ENCODE measurements around the gene RAB1A. TPM values are rescaled to one million over a fixed set of nuclear protein-coding genes. Genes with fewer than 3 reads are reported as not detected.

Gene RAB1A
- total and polyA plus RNA-seq, 2 of the 13 experiments (the other 11 are each of a cell fraction or from before 2014, with no cell fraction given), result 206 to 226 TPM

DNA sequence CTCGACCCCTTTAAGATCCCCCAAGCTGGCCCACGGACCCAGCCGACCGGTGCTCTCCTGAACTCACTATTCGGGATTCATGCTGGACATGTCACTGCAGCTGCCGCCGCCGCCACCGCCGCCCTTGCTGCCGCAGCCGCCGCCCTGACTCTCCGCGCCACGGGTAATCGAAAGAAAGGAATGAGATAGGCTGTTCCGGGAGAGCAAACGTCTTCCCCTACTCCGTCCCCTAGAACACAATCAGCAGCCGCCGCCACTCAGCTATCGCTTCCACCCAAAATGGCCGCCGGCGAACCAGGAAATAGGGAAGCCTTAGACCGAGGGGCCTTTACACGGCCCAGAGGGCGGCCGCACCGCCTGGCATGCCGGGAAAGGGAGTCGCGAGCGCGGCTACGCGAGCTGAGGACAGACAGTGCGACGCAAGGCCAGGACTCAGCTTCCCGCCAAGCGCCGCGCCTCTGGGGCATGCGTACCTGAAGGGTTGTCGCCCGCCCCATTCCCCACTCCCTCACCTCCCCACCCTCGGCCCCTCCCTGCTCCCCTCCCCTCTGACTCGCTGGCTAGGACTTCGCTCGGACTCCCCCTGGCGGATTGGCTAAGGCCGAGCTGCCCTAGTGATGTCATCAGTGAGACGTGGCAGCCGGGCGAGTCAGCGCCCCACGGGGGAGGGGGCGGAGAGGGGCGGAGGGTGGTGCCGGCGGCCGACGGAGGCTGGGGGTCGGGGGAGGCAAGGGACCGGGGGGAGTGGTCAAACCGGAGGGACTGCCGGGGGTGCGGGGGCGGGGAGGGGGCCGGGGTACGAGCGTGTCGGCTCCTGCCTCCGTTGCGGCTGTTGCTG, at the start of gene RAB1A (continued):
- TF ChIP-seq GZF1 (CRISPR knock-in tag; IDR thresholded peaks at IDR 0.05) (0 out of 2 replicates have a peak, but pooled peaks have one; percentile 5), GATA4 (IDR thresholded peaks at IDR 0.05; ENCODE audit: borderline replicate concordance, low read depth) (peak; percentile 64; the same call in 1 of the 2 replicates), TCF7L2 (IDR thresholded peaks at IDR 0.05; ENCODE audit: low read depth, low read length) (no peak), PHF8 (CRISPR knock-in tag; IDR thresholded peaks at IDR 0.05) (peak; percentile 86), ZNF724P (CRISPR knock-in tag; IDR thresholded peaks at IDR 0.05; ENCODE audit: borderline replicate concordance) (peak; percentile 21; the same call in 1 of the 2 replicates), ZBTB3 (CRISPR knock-in tag; IDR thresholded peaks at IDR 0.05; ENCODE audit: borderline replicate concordance, low read depth) (no peak), ZNF138 (CRISPR knock-in tag; IDR thresholded peaks at IDR 0.05; ENCODE audit: low read depth) (peak; percentile 91), ATM (IDR thresholded peaks at IDR 0.05; ENCODE audit: borderline replicate concordance) (no peak), CEBPB (IDR thresholded peaks at IDR 0.05; ENCODE audit: borderline replicate concordance, low read depth, low read length) (no peak), PHF21A (CRISPR knock-in tag; IDR thresholded peaks at IDR 0.05) (peak; percentile 70; the same call in 1 of the 2 replicates), MYNN (CRISPR knock-in tag; IDR thresholded peaks at IDR 0.05; ENCODE audit: low read depth) (no peak), MED8 (CRISPR knock-in tag; IDR thresholded peaks at IDR 0.05; ENCODE audit: insufficient replicate concordance) (peak; percentile 89), ZNF253 (CRISPR knock-in tag; IDR thresholded peaks at IDR 0.05; ENCODE audit: borderline replicate concordance) (no peak), ZNF670 (CRISPR knock-in tag; IDR thresholded peaks at IDR 0.05; ENCODE audit: borderline replicate concordance) (no peak), FOXJ3 (CRISPR knock-in tag; IDR thresholded peaks at IDR 0.05; ENCODE audit: borderline replicate concordance) (no peak), ZC3H13 (CRISPR knock-in tag; IDR thresholded peaks at IDR 0.05) (peak; percentile 56; the same call in 1 of the 2 replicates)
- TF ChIP-seq, protein P1, sequence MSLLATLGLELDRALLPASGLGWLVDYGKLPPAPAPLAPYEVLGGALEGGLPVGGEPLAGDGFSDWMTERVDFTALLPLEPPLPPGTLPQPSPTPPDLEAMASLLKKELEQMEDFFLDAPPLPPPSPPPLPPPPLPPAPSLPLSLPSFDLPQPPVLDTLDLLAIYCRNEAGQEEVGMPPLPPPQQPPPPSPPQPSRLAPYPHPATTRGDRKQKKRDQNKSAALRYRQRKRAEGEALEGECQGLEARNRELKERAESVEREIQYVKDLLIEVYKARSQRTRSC (CRISPR knock-in tag; IDR thresholded peaks at IDR 0.05; ENCODE audit: low read depth), result no peak
- TF ChIP-seq, protein P2, sequence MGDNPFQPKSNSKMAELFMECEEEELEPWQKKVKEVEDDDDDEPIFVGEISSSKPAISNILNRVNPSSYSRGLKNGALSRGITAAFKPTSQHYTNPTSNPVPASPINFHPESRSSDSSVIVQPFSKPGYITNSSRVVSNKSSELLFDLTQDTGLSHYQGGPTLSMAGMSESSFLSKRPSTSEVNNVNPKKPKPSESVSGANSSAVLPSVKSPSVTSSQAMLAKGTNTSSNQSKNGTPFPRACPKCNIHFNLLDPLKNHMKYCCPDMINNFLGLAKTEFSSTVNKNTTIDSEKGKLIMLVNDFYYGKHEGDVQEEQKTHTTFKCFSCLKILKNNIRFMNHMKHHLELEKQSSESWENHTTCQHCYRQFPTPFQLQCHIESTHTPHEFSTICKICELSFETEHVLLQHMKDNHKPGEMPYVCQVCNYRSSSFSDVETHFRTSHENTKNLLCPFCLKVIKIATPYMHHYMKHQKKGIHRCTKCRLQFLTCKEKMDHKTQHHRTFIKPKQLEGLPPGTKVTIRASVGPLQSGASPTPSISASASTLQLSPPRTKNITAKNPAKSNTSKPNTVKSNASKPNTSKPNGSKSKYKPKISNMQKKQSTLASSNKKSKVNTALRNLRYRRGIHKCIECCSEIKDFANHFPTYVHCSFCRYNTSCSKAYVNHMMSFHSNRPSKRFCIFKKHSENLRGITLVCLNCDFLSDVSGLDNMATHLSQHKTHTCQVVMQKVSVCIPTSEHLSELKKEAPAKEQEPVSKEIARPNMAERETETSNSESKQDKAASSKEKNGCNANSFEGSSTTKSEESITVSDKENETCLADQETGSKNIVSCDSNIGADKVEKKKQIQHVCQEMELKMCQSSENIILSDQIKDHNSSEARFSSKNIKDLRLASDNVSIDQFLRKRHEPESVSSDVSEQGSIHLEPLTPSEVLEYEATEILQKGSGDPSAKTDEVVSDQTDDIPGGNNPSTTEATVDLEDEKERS (CRISPR knock-in tag; IDR thresholded peaks at IDR 0.05), result no peak
- TF ChIP-seq, protein P3, sequence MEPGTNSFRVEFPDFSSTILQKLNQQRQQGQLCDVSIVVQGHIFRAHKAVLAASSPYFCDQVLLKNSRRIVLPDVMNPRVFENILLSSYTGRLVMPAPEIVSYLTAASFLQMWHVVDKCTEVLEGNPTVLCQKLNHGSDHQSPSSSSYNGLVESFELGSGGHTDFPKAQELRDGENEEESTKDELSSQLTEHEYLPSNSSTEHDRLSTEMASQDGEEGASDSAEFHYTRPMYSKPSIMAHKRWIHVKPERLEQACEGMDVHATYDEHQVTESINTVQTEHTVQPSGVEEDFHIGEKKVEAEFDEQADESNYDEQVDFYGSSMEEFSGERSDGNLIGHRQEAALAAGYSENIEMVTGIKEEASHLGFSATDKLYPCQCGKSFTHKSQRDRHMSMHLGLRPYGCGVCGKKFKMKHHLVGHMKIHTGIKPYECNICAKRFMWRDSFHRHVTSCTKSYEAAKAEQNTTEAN (CRISPR knock-in tag; conservative IDR thresholded peaks at IDR 0.05), result no peak
- TF ChIP-seq, protein P4, sequence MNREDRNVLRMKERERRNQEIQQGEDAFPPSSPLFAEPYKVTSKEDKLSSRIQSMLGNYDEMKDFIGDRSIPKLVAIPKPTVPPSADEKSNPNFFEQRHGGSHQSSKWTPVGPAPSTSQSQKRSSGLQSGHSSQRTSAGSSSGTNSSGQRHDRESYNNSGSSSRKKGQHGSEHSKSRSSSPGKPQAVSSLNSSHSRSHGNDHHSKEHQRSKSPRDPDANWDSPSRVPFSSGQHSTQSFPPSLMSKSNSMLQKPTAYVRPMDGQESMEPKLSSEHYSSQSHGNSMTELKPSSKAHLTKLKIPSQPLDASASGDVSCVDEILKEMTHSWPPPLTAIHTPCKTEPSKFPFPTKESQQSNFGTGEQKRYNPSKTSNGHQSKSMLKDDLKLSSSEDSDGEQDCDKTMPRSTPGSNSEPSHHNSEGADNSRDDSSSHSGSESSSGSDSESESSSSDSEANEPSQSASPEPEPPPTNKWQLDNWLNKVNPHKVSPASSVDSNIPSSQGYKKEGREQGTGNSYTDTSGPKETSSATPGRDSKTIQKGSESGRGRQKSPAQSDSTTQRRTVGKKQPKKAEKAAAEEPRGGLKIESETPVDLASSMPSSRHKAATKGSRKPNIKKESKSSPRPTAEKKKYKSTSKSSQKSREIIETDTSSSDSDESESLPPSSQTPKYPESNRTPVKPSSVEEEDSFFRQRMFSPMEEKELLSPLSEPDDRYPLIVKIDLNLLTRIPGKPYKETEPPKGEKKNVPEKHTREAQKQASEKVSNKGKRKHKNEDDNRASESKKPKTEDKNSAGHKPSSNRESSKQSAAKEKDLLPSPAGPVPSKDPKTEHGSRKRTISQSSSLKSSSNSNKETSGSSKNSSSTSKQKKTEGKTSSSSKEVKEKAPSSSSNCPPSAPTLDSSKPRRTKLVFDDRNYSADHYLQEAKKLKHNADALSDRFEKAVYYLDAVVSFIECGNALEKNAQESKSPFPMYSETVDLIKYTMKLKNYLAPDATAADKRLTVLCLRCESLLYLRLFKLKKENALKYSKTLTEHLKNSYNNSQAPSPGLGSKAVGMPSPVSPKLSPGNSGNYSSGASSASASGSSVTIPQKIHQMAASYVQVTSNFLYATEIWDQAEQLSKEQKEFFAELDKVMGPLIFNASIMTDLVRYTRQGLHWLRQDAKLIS (CRISPR knock-in tag; IDR thresholded peaks at IDR 0.05), result no peak
